ENCODE results near the gene TMEM259. TPM values are rescaled to one million over a fixed set of nuclear protein-coding genes. Genes with fewer than 3 reads are reported as not detected.

TMEM259 gene
- polyA plus RNA-seq, 1 experiment: 111 TPM

- no peak for DNase-seq (ENCODE audit: low read depth)
- Histone ChIP-seq H3K27me3 (ENCODE audit: control insufficient read depth, insufficient read depth, low read length) (no peaks in the 10 kb centered on the region), H3K4me3 (ENCODE audit: low read depth, low read length) (no peak overlapping the region), H3K36me3 (ENCODE audit: control insufficient read depth, insufficient read depth, low read length) (no peaks in the 10 kb centered on the region)
- CTCF ChIA-PET: interaction anchor here (0.7 kb wide), 1 partner anchor 65 kb away, joined by 4 read pairs; no protein-coding TSS in a partner anchor
- no peak for TF ChIP-seq CTCF (IDR thresholded peaks at IDR 0.05; ENCODE audit: insufficient read depth, low read depth, low read length)
- POLR2A ChIA-PET: no interaction called here
Observed at GRCh38 chr19:1046836-1047695, 26.1 kb upstream of the TMEM259 start.

GRCh38 chr19:1046117-1046626, 25.2 kb upstream of the TMEM259 start:
- no peaks in the 10 kb centered on the region for H3K27me3 ChIP-seq (ENCODE audit: control insufficient read depth, insufficient read depth, low read length)
- no peak overlapping the region for H3K4me3 ChIP-seq (ENCODE audit: low read depth, low read length)
- TF ChIP-seq CTCF (IDR thresholded peaks at IDR 0.05; ENCODE audit: insufficient read depth, low read depth, low read length): no peak
- CTCF ChIA-PET: no interaction called here
- POLR2A ChIA-PET: no interaction called here
- no peak for DNase-seq (ENCODE audit: low read depth)
- no peaks in the 10 kb centered on the region for H3K36me3 ChIP-seq (ENCODE audit: control insufficient read depth, insufficient read depth, low read length)

GRCh38 chr19:1045247-1045603, 24.3 kb upstream of the TMEM259 start:
- CTCF ChIA-PET: no interaction called here
- no peak overlapping the region for H3K4me3 ChIP-seq (ENCODE audit: low read depth, low read length)
- no peaks in the 10 kb centered on the region for H3K36me3 ChIP-seq (ENCODE audit: control insufficient read depth, insufficient read depth, low read length)
- DNase-seq (ENCODE audit: low read depth): no peak
- no peak for TF ChIP-seq CTCF (IDR thresholded peaks at IDR 0.05; ENCODE audit: insufficient read depth, low read depth, low read length)
- H3K27me3 ChIP-seq (ENCODE audit: control insufficient read depth, insufficient read depth, low read length): no peaks in the 10 kb centered on the region
- POLR2A ChIA-PET: no interaction called here

- no peak for DNase-seq (ENCODE audit: low read depth)
- no peak overlapping the region for H3K4me3 ChIP-seq (ENCODE audit: low read depth, low read length)
- peaks cover 5% of the 10 kb centered on the region for H3K36me3 ChIP-seq (ENCODE audit: control insufficient read depth, insufficient read depth, low read length)
- ChIA-PET POLR2A (interaction anchor here (0.5 kb wide), 1 partner anchor 973 kb away, joined by 6 read pairs; no protein-coding TSS in a partner anchor), CTCF (interaction anchor here (0.6 to 1.8 kb wide), 7 partner anchors 11 to 1777 kb away, joined by 3 to 5 read pairs (median 3); no protein-coding TSS in a partner anchor)
- no peaks in the 10 kb centered on the region for H3K27me3 ChIP-seq (ENCODE audit: control insufficient read depth, insufficient read depth, low read length)
- TF ChIP-seq CTCF (IDR thresholded peaks at IDR 0.05; ENCODE audit: insufficient read depth, low read depth, low read length): no peak
Observed at GRCh38 chr19:1042689-1043511, 22.0 kb upstream of the TMEM259 start.

Data from BJ (cell line).